Right renal pelvis (tissue), 4 donors: ENCODE results near the gene ERO1B. TPM values are rescaled to one million over a fixed set of nuclear protein-coding genes. Genes with fewer than 3 reads are reported as not detected.

Experiments
- DNase-seq, 4 donors: peaks; one replicate each; pipeline ENCODE4 v3.0.0-alpha.2; 2013; ENCODE audit warnings: low read depth in 4 of 4, low spot score in 3 of 4, missing footprints in 1 of 4
- polyA plus RNA-seq, 4 donors: library from polyadenylated mRNA; unstranded; fragments of 120-200 nt; gene quantifications; one replicate each; pipeline ENCODE4 v1.2.1, GENCODE V29; 2013; ENCODE audit not compliant: insufficient read length in 4 of 4

Gene ERO1B
- polyA plus RNA-seq, 4 donors: 11.3 to 16.7 (median 13.7) TPM

DNA sequence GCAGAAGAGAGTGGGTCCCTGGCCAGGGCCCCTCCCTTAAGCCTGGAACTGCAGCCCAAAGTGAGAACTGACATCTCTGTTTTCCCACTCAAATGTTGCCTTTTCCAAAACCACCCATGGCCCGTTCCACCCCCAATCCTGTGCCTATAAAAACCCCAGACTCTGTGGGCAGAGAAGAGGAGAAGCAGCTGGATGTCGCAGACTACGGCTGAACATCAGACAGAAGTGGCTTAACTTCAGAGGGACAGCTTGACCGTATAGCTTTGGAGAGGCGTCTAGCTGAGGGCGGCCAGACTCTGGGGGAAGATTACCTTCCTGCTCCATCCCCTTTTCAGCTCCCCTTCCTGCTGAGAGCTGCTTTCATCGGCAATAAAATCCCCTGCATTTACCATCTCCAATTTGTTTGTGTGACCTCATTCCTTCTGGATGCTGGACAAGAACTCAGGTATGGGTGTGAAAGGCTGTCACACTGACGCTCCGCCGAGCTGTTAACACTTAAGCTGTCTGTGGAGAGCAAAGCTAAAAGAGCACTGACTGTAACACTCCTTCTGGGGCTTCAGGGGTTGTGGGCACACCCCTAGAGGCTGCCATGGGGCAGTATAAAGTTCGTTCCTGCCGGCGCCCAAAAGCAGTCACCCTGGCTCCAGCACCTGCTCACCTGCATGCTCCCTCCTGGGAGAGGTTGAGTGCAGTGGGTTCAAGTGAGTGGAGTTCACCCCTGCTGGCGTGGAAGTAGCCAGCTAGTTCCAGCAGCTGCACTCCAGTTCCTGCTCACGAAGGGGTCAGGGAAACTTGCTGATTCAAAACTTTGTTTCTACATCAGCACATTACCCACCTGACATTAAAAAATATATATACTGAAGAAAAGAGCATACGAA, 19.6 kb upstream of the ERO1B start:
- no peak for DNase-seq

DNA sequence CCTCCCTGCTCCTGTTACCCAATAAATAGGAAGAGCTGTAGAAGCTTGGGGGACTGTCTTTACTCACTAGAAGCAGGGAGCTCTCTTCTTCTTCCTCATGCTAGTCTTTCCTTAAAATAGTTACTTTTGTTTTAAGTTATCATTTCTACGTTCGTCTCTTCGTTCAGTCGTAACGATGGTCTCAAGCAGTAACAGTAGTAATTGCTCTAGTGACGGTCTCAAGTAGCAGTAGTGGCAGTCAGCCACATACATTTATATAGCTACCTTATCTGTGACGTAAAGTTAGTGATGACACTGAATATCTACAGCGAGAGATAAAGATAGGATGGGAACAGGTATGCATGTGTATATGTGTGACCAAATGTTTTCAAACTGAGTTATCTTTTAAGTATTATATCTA, 15.4 kb upstream of the ERO1B start:
- no peak for DNase-seq

DNA sequence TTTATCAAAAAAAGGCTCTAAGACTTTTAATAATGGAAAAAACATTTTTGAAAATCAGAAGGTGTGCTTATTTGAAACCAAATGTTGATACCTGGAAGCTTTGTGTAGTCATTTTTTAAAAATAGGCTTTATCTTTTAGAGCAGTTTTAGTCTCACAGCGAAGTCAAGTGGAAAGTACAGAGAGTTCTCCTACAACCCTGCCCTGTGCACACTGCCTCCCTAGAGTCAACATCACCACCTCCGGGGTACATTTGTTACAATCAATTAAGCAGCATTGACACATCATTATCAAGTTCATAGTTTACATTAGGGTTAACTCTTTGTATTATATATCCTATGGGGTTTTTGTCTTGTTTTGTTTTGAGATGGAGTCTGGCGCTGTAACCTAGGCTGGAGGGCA, 10.7 kb upstream of the ERO1B start:
- DNase-seq: no peak

DNA sequence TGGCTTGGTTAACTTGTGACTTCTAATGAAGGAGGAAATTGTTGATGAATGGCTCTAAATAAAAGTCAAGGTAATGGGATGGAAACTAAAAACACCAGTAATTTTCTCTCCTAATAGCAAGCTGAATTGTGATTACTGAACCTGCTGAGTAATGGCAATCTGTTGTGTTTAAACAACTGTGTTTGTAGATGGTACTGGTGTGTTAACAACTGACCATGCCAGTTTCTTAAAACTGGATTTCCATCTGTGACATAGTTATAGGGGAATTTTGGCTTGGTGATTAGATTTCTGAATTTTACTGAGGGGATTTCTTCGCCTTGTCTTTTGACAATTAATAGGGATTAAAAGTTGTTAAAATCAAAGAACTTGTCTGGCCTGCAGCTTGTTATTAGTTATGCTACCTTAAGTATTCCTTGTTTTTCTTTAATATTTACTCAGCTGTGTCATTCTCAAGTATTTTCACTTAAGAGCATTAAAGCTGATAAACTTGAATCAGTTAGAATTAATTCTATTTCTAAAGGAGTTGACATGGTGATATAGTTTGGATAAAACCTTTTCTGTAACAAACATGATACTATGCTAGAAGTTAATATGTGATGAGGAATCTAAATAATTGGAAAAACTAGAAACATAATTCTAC, 7.9 kb upstream of the ERO1B start:
- DNase-seq: no peak

DNA sequence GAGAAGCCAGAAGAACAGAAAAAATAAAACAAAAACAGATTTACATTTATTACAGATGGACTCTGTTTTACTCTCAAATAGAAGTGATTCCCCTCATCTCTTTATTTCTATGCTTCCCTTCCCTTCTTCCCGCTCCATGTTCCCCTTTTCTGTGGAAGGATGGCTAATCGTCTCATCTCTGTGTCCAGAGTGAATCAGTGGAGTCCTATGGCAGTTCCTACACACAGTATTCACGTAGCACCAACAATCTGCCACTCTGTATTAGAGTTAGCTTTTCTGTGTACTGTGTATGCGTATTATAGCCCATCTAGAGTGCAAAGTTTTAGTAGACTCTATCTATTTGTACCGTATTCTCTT, 6.8 kb upstream of the ERO1B start:
- DNase-seq: no peak

DNA sequence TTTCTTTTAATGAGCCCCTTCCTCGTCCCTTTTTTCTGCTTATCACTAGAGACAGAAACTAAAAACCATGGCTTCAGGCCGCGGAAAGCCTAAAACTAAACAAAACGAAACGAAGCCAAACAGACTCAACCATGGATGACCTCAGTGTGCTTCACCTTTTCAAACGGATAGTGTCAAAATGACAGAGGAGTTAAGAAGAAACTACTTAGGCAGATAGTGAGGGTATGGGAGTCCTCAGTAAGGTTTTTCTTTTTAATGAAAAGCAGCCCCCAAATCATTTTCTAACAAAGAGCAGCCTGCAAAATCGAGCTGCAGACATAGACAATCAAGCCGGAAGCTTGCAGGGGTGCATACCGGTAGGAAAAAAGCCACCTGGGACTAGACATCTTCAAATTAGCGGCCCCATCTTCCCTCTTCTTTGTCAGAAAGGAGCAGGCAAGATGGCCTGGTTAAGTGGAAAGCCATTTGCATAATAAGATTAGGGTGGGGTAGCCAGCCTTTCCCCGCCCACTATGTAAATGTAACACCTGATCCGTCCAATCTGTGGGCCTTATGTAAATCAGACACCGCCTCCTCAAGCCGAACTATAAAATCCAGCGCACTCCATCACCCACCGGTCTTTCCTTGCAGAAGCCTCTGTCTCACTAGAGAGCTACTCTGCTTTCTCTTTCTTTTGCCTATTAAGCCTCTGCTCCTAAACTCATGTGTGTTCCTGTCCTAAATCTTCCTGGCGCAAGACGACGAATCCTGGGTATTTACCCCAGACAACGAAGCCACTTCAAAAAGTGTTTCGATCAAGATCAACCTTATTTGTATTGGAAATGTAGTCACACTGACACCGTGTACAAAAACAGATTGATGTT, 6.2 kb upstream of the ERO1B start:
- DNase-seq: peak in 2 of 4 donors; percentile 64 to 67

DNA sequence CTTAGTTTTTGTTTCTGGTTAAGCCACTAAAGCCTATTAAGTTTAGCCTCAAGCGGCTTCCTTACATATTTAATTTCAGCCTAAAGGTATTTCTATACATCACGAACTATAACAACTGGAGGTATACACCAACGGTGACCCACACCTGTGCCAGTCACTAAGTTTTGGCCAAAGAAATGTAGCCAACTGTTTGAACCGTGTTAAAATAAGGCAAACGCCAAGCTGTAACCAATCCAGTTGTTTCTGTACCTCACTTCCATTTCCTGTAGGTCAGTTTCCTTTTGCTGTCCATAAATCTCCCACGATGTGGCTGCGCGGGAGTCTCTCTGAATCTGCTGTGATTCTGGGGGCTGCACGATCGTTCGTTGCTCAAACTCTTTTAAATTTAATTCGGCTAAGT, 5.6 kb upstream of the ERO1B start:
- no peak for DNase-seq

DNA sequence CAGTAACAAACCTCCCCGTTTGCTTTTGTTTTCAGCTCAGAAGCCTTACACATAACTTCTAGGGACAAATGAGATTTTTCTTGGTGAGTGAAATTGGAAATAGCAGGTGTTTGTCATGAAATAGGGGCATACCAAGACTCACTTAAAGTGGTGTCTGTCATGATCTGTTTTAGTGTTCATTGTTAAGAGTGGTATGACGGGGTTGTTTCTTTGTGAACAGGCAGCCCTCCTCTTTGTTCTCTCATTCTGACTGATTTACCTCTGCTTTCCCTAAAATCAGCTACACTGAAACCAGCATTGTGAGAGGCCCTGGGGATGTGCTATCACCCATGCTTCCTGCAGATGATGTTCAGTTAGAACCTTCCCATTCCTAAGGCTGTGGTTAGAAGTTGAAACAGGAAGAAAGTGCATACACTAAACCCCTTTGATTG, 2.5 kb upstream of the ERO1B start:
- DNase-seq: no peak

DNA sequence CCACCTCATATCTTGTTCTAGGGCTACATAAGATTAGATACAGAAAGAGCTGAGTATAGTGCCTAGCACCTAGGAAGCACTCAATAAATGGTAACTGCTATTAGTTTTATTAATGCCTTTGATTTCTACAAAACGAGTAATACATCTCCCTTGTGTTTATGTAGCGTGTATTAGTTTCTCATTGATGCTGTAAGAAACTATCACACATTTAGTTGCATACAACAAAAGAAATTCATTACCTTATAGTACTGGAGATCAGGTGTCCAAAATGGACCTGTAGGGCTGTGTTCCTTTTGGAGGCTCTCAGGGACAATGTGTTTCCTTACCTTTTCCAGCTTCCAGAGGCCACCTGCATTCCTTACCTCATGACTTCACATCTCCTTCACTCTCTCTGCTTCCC, 961 bp upstream of the ERO1B start:
- DNase-seq: no peak

DNA sequence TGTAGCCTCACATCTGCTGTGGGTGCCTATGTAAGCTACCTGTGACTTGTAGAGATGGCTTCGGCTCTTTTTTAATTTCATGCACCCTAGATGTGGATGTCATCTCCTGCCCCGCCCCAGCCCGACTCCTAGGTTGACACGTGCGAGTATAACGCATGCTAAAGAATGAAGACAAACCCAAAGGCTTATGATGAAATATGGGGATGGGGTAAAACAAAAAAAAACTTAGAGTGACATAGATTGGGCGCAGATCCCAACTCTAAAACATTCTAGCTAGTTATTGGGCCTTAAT, 613 bp upstream of the ERO1B start:
- peak in 1 of 4 donors; percentile 3 for DNase-seq

DNA sequence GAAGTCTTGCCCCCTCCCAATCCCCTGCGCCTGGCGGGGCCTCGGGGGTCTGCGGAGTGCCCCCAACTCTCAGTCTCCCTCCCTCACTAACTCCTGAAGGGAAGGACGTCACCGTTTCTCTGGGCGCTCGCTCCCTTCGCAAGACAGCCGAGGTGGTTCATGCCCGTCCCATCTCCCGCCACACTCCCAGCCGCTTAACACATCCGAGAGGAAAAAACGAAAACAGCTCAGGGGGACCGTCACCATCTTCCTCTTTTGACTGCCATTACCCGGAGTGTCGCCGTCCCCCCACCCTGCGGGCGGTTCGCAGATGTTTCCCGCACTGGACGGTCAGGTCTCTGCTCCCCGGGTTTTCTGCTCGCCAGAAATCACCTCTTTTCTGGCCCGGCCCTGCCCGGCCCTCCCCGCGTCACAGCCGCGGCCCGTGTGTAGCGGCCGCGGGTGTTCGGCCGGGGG, 532 bp downstream of the ERO1B start:
- DNase-seq: peak in 2 of 4 donors; percentile 30 to 37

DNA sequence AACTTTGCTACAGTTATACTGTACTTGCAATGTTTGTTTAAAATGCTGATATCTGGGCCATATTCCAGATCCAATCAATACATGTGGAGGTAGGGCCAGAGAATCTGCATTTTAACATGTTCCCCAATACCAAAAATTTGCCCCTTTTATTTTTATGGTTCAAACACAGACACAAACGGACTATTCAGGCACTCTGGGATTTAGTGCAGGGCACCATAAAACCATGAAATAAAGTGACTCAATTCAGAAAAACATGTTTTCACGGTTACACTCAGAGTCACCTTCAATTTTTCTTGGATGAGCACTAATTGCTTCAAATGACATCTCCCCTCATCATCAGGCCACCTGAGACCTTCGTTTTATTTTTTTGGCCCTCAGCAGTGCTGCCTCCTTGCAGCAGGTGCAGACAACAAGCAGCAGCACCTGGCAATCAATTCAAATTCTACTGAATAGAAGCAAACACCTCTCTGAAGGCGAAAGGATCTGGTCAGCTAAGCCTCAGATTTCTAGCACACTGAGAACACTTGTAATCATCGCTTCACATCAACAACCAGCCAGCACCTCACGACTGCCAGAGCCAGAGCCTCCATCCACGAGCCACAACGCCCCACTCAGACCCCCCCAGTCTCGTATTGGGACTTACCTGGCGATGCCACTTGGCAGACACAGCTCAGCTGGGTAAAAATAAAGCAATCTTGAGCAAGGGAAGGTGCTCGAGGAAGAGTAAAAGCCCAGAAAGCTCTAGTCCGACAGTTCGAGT, 1.1 kb downstream of the ERO1B start:
- DNase-seq: peak in 1 of 4 donors; percentile 16

DNA sequence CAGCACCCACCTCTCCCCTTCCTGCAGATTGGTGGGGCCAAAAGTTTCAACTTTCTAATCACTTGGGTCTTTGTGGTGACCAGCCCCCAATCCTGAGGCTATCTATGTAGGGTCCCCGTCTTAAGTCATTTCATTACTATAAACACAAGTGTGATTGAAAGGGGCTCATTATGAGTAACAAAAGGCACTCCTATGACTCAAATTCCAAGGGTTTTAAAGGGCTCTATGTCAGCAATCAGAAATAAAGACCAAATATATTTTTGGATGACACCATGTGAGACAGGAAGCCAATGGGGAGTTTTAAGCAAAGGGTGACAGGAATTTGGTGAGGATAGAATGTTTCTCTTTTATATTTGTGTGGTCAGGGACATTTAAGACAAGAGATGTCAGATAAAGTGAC, 6.2 kb downstream of the ERO1B start:
- no peak for DNase-seq

DNA sequence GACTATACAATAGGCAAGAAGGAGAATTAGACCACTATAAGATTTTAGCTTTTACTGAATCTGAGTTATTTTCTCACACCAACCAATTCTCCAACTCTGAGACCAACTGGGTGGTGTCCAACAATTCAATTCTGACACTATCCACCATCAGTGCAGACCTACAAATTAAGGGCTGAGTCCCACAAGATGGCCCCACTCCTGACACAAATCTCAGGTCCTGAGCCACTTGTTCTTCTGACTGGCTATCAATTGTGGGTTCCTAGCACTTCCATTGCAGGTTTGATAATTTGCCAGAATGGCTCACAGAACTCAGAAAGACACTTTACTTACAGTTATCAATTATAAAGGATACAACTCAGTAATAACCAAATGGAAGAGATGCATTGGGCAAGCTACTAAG, 6.7 kb downstream of the ERO1B start:
- no peak for DNase-seq

DNA sequence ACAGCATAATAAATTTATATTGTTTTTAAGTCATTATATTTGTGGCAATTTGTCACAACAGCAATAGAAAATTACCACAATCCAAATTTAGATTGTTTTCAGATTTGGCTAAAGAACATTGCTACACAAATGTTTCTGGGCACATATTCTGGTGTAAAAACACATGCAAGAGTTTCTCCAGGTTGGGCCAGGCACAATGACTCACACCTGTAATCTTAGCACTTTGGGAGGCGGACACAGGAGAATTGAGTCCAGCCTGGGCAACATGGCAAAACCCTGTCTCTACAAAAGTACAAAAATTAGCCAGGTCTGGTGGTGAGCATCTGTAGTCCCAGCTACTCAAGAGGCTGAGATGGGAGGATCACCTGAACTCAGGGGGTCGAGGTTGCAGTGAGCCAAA, 8.4 kb downstream of the ERO1B start:
- no peak for DNase-seq

DNA sequence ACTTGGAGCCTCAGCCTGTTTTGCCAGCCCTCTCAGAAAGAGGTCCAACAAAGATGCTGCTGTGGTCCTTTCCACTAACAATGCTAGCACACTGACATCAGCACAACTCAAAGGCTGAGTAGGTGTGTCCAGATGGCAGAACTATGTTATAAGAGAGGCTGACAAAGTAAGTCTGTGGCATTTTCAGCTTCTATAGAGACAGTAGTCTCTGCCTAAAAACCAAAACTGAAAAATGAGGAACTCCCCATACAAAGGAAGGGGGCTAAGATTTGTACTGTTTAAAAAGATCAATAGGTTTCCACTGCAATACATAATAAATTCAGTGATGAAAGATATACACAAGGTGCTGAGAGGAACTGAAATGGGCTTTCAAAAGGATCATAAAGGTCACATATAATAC, 12.3 kb downstream of the ERO1B start:
- DNase-seq: no peak

DNA sequence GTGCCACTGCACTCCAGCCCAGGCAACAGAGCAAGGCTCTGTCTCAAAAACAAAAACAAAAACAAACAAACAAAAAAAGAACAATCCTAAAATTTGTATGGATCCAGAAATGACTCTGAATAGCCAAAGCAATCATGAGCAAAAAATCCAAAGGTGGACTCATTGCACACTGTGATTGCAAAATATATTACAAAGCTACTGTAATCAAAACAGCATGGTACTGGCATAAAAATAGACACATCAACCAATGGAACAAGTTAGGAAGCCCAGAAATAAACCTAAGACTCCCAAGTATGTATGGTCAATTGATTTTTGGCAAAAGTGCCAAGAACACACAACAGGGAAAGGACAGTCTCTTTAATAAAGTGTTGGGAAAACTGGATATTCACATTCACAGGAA, 19.9 kb downstream of the ERO1B start:
- DNase-seq: no peak

DNA sequence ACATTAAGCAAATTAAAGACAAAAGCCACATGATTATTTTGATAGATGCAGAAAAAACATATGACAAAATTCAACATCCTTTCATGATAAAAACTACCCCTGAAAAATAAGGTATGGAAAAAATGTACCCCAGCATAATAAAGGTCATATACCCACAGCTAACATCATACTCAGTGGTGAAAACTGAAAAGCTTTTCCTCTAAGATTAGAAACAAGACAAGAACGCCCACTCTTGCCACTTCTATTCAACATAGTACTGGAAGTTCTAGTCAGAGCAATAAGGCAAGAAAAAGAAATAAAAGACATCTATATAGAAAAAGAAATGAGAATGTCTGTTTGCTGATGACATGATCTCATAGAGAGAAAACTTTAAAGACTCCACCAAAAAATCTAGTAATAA, 20.7 kb downstream of the ERO1B start:
- DNase-seq: no peak

DNA sequence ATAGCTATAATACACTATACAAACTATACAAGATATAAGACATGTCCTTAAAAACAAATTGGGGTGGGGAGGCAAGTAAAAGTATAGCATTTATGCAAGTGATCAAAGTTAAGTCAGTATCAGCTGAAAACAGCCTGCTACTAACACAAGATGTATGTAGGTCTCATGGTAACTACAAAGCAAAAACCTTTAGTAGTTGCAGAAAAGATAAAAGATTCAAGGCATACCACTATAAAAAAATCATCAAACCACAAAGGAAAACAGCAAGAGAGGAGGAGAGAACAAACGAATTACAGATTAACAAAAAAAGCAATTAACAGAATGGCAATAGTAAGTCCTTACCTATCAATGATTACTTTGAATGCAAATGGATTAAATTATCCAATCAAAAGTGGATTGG, 22.7 kb downstream of the ERO1B start:
- no peak for DNase-seq

DNA sequence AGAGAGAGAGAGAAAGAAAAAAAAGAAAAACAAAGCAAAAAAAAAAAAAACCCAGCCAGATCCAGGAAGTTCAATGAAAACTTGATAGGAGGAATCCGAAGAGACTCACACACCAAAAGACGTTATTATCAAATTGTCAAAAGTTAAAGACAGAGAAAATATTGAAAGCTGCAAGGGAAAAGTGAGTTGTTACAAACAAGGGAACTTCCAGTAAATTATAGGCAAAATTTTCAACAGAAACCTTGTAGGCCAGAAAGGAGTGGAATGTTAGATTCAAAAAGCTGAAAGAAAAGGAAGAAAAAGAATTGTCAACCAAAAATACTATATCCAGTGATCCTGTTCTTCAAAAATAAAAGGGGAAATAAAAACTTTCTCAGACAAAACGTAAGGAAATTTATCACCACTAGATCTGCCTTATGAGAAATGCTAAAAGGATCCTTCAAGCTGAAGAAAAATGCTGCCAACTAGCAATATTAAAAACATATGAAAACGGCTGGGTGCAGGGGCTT, 23.6 kb downstream of the ERO1B start:
- DNase-seq: no peak

DNA sequence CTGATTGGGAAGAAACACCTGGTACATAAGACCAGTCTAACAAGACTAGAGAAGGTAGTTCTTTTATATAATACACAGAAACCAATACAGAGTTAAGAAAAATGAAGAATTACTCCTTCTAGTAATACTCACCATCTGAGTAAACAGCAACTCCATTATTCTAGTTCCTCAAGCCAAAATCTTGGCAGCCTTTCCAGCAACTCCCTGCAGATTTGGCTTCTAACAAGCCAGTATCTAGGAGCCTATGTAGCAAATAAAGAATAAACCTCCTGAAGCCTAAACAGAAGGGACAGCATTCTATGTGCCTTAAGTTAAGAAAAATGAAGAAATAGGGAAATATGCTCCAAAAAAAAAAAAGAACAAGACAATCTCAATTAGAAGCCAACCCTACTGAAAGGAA, 24.5 kb downstream of the ERO1B start:
- DNase-seq: no peak
